ENCODE results near the gene MSH3. TPM values are rescaled to one million over a fixed set of nuclear protein-coding genes. Genes with fewer than 3 reads are reported as not detected.

Gene MSH3
- total and polyA plus RNA-seq, 12 donors: 2.6 to 15.1 (median 11.6) TPM

DNA sequence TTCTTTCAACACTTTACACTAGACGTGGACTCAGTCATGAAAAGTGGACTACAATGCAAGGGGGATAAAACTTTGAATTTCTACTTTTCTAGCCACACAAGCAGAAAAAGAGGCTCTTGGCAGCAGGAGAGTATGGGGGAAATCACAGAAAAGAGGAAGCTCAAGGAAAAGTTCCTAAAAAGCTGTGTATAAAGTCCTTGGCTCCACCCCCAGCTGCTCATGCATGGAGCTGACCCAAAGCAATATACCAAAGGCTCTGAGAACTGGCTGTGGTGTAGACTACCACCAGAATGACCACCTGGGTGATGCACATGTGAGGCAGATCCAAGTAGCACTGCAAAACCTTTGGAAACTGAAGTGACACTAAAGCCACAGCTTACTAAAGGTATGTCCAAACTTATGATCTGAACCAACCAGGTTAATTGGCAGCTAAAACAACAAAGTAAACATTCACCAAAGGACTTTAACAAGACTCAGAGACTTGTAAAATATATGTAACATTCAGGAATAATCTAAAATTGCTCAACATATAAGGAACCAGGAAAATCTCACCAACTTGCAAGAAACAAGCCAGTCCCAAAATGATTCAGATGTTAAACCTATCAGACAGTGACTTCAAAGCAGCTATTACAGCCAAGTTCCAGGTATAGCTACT lies 250.2 kb downstream of the MSH3 start:
- Histone ChIP-seq H3K4me3 (no peak overlapping the region), H3K36me3 (no peaks in the 10 kb centered on the region), H3K9me3 (peaks cover 0 to 25% (median 14%) of the 10 kb centered on the region in 11 donors), H3K27me3 (no peaks in the 10 kb centered on the region), H3K4me1 (peaks cover 0 to 9% (median 0%) of the 10 kb centered on the region in 9 donors), H3K27ac (no peak overlapping the region)
- no peak for ATAC-seq
- no peak for DNase-seq
- 28 to 72% methylated on average over 1 of the region's 1 CpG for WGBS, 2 donors
- no peak for TF ChIP-seq CTCF (IDR thresholded peaks at IDR 0.05)
- intact Hi-C loops (cut with DNase I): no loop called here

- DNase-seq (no peak), ATAC-seq (no peak)
- Histone ChIP-seq H3K36me3 (no peaks in the 10 kb centered on the region), H3K27ac (no peak overlapping the region), H3K9me3 (peaks cover 0 to 25% (median 14%) of the 10 kb centered on the region in 11 donors), H3K4me1 (peaks cover 0 to 9% (median 0%) of the 10 kb centered on the region in 9 donors), H3K27me3 (no peaks in the 10 kb centered on the region), H3K4me3 (no peak overlapping the region)
- no peak for TF ChIP-seq CTCF (IDR thresholded peaks at IDR 0.05)
- intact Hi-C loops (cut with DNase I): no loop called here
- WGBS, 2 donors: 97 to 100% methylated on average over 1 of the region's 1 CpG
Observed at GRCh38 chr5:80905405-80905804, 251.0 kb downstream of the MSH3 start.

DNA sequence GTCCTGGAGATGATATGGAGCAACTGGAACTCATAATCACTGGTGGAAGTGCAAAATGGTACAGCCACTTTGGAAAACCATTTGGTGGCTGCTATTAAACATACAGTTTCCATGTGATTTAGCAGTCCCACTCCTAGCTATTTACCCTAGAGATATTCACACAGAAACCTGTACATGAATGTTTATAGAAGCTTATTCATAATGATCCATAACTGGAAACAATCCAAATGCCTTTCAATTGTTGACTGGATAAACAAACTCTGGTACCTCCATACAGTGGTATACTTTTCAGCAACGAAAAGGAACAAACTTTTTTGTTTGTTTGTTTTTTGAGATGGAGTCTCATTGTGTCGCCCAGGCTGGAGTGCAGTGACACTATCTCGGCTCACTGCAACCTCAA lies 258.0 kb downstream of the MSH3 start:
- no peaks in the 10 kb centered on the region for H3K36me3 ChIP-seq
- no peak for TF ChIP-seq CTCF (IDR thresholded peaks at IDR 0.05)
- DNase-seq: no peak
- intact Hi-C loops (cut with DNase I): no loop called here
- H3K4me3 ChIP-seq: no peak overlapping the region
- 92% methylated on average over 3 of the region's 3 CpGs for WGBS, 2 donors
- no peaks in the 10 kb centered on the region for H3K27me3 ChIP-seq
- H3K4me1 ChIP-seq: peaks cover 0 to 8% (median 0%) of the 10 kb centered on the region in 9 donors
- no peak for ATAC-seq
- H3K9me3 ChIP-seq: peaks cover 0 to 10% (median 0%) of the 10 kb centered on the region in 11 donors
- H3K27ac ChIP-seq: no peak overlapping the region

- H3K4me1 ChIP-seq: peaks cover 0 to 8% (median 0%) of the 10 kb centered on the region in 9 donors
- DNase-seq (no peak), ATAC-seq (no peak)
- H3K27me3 ChIP-seq: no peaks in the 10 kb centered on the region
- H3K4me3 ChIP-seq: no peak overlapping the region
- H3K27ac ChIP-seq: no peak overlapping the region
- intact Hi-C loops (cut with DNase I): no loop called here
- WGBS, 2 donors: 85 to 92% methylated on average over 1 of the region's 1 CpG
- TF ChIP-seq CTCF (IDR thresholded peaks at IDR 0.05): no peak
- H3K9me3 ChIP-seq: peaks cover 0 to 10% (median 0%) of the 10 kb centered on the region in 11 donors
- no peaks in the 10 kb centered on the region for H3K36me3 ChIP-seq
Observed at GRCh38 chr5:80915716-80916115, 261.3 kb downstream of the MSH3 start.

All from heart right ventricle (tissue), 16 donors.